Smooth muscle cell of the pulmonary artery (primary cell): ENCODE measurements around the gene SIGLEC6. TPM values are rescaled to one million over a fixed set of nuclear protein-coding genes. Genes with fewer than 3 reads are reported as not detected.

ENCODE experiments used
- total RNA-seq: library from RNA; depleted of rRNA; stranded (reverse); fragments of >200 nt; gene quantifications from 2 replicates; pipeline ENCODE4 v1.2.3, GENCODE V29; 2014

The SIGLEC6 gene
- not detected in 2 replicates for total RNA-seq

DNA sequence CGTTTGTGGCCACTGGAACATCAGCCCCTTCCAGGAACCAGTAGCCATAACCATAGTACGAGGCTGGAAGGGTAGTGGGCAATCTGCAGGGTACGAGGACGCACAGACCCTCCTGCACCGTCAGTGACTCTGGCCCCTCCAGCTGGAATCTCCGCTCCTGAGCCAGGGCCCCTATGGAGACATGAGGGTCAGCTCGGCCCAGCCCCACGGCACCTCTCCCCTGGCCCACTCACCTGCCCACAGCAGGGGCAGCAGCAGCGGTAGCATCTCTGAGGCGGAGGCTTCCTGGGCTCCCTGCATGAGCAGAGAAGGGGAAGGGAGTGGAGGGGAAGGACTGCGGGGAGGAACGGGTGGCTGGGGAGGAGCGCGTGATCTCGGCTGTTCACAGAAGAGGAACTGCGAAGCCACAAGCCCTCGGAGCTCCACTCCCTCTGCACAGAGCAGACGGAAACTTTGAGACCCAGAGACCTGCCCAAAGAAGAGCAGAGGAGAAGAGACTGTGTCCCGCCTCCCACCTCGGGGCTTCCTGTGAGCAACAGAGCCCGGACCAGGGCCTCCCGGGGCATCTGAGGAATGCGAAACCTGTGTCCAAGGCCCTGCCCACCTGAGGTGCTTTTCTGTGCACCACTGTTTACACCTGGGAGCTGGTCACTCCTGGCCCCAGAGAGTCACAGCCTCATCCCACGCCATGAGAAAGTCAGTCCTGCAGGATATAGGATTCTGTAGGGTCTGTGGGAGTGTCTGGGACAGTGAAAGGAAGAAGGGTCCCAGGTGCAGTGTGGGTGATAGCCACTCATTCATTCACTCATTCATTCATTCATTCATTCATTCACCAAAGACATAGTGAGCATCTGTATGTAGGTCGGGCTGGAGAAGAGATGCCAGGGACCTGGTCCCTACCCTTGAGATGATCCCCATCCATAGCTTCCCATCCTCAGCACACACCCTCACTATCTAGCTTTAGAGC lies at the start of gene SIGLEC6:
TSS of gene SIGLEC6 (minus strand) at position 322 of the 967 bp plus-strand sequence. CDS start at position 300, 22 bp downstream.

DNA sequence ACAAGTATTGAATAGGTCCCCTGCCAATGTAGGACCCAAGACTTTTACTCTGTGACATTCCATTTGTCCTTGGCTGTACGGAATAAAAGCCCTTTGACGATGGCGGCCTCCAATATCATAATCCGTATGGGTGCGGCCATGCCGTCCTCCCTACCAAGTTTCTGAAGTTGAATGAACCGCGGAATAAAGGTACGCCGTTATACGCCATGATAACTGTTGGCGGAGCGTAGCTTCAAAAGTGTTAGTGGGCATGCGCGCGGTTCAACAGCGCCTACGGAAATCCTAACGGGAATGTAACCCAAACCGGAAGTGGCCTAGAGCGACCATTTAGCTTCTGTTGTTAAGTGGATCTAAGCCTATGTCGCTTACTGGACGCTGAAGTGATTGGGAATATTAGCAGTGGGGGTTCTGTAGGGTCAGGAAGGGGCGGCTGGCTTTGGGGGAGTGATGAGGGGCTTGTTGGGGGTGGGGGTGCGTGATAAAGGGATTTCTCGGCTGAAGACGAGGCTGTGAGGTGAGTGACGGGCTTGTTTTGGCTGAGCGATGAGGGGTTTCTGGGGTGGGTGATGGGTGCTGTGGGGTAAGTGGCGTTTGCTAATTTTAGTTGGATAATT lies 39.6 kb upstream of the SIGLEC6 start, which contains the start of gene ZNF175:
TSS of gene ZNF175 (plus strand) at position 322 of the 614 bp plus-strand sequence. CDS start 2,047 bp downstream, outside the sequence.

DNA sequence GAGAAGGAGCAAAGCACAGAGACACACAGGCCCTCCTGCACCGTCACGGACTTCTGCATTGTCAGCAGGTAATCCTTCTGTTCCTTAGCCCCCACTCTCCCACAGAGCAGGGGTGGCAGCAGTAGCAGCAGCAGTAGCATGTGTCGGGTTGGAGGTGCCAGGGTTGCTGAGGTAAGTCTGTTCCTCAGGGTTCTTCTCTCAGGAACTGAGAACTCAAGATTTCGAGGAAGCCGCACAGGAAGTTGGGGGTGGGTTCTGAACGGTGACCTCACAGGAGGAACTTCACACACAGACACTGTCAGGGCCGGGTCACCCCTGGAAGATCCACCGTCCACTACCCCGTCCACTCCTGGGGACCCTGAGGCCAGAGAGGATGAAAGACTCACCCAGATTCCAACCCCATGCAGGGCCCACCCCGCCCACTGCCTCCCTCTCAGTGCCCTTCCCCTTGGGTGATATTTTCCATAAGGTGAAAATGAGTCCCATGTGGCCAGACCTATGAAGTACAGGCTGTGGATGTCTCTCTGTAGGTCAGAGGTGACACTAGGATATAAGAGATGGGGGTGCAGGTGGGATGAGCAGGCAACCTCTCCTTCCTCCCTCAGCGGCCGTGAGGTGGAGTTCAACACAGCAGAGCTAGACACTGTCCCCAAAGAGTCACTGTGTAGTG lies 29.7 kb downstream of the SIGLEC6 start, which contains the start of gene SIGLEC12:
TSS of gene SIGLEC12 (minus strand) at position 207 of the 670 bp plus-strand sequence. CDS start at position 140, 67 bp downstream.

DNA sequence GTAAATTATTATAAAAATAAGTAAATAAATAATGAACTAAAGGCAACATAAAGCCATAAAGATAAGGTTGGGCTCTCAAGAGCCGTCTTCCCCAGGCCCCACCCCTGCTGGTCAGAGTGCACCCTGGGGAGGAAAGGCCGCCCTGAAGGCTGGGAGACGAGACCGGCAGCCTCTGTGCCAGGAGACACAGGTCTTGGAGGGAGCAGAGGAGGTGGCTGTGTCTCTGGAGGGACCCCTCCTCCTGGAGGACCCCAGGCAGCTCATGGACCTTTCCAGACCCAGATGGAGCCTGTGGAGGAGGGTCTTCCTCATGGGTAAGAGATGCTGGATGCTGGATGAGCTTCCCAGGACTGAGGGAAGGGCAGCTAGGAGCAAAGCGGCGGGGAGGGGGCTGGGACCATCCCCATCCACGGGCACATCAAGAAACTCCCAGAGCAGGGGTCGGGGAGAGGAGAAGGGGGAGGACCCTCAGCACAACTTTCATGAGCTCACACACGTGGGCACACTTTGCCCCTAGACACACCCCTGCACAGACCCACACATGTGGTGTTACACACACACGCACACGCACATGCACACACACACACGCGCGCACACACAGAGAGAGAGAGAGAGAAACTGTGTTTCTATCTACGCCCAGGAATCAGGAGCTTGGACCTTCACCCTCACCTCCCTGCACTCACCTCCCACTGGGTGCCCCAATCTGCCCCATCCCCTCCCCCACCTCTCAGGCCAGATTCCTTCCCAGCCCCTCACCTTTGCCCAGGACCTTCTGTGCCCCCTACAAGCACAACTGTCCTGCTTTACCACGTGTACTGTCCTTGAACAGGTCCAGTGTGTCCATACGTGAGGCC lies 52.9 kb downstream of the SIGLEC6 start, which contains the start of gene CEACAM18:
TSS of gene CEACAM18 (plus strand) at position 159 of the 854 bp plus-strand sequence.

Other genes starting within 250 kb of the SIGLEC6 start
- 0.13 TPM in 2 replicates for gene IGLON5, start 220.0 kb downstream of the SIGLEC6 start, total RNA-seq
- 0.91 and 1.2 TPM in 2 replicates for gene VSIG10L, start 189.5 kb downstream of the SIGLEC6 start, total RNA-seq
- gene ETFB, start 165.3 kb downstream of the SIGLEC6 start, total RNA-seq: 50.2 and 67.0 TPM in 2 replicates
- not detected in 2 replicates for gene CLDND2, start 162.7 kb downstream of the SIGLEC6 start, total RNA-seq
- not detected in 2 replicates for gene NKG7, start 159.0 kb downstream of the SIGLEC6 start, total RNA-seq
- gene LIM2, start 143.7 kb downstream of the SIGLEC6 start, total RNA-seq: not detected in 2 replicates
- not detected in 2 replicates for gene C19orf84, start 141.1 kb downstream of the SIGLEC6 start, total RNA-seq
- not detected in 2 replicates for gene SIGLEC10, start 114.0 kb downstream of the SIGLEC6 start, total RNA-seq
- gene SIGLEC8, start 73.2 kb downstream of the SIGLEC6 start, total RNA-seq: not detected in 2 replicates
- gene CEACAM18, start 53.1 kb downstream of the SIGLEC6 start, total RNA-seq: not detected in 2 replicates
- gene SIGLEC12, start 29.9 kb downstream of the SIGLEC6 start, total RNA-seq: not detected in 2 replicates
- gene ZNF175, start 39.6 kb upstream of the SIGLEC6 start, total RNA-seq: 8.9 and 9.1 TPM in 2 replicates
- not detected in 2 replicates for gene SIGLEC5, start 98.7 kb upstream of the SIGLEC6 start, total RNA-seq
- gene SIGLEC14, start 115.2 kb upstream of the SIGLEC6 start, total RNA-seq: not detected in 2 replicates
- gene SPACA6, start 161.7 kb upstream of the SIGLEC6 start, total RNA-seq: 4.2 and 5.8 TPM in 2 replicates
- 0.03 and 4.8 TPM in 2 replicates for gene HAS1, start 192.3 kb upstream of the SIGLEC6 start, total RNA-seq
- 0.20 TPM in 1 of 2 replicates, not detected in the other for gene FPR1, start 220.2 kb upstream of the SIGLEC6 start, total RNA-seq
- gene FPR2, start 229.5 kb upstream of the SIGLEC6 start, total RNA-seq: 0.07 TPM in 1 of 2 replicates, not detected in the other